Body of pancreas (tissue), 4 donors: ENCODE data around the gene BEST4. TPM values are rescaled to one million over a fixed set of nuclear protein-coding genes. Genes with fewer than 3 reads are reported as not detected.

ENCODE experiments used
- ATAC-seq: fragments of 150-250 bp; one replicate; pipeline ENCODE4 v1.9.1; 2016
- DNase-seq, 4 donors: peaks; one replicate each; pipeline ENCODE4 v3.0.0-alpha.2; 2019
- H3K27ac ChIP-seq, 4 donors: fragments of 200-600 bp; sonication (generic); 1 replicate in 3 of 4; 2 replicates in 1 of 4; pipeline versions ENCODE4 v1.5.1 to v1.6.1; 2016 to 2019; ENCODE audit warnings: mild to moderate bottlenecking in 1 of 4, mixed read lengths in 1 of 4, moderate library complexity in 1 of 4
- H3K27me3 ChIP-seq, 2 donors: fragments of 200-600 bp; sonication (generic); one replicate each; pipeline ENCODE4 v1.6.0; 2016; ENCODE audit warnings: mild to moderate bottlenecking in 1 of 2
- H3K36me3 ChIP-seq, 2 donors: fragments of 200-600 bp; sonication (generic); replicated peaks in 1 of 2; 2 replicates each; pipeline ENCODE4 v1.5.1; 2016; ENCODE audit warnings: low read depth in 2 of 2; ENCODE audit not compliant: insufficient read depth in 1 of 2
- H3K4me1 ChIP-seq: fragments of 200-600 bp; sonication (generic); one replicate; pipeline ENCODE4 v1.6.0; 2016
- H3K4me3 ChIP-seq, 2 donors: fragments of 200-600 bp; sonication (generic); 1 replicate in 1 of 2; 2 replicates in 1 of 2; pipeline ENCODE4 v1.5.1; 2016 to 2019
- H3K9me3 ChIP-seq, 3 donors: fragments of 200-600 bp; sonication (generic); 1 replicate in 2 of 3; 2 replicates in 1 of 3; pipeline ENCODE4 v1.5.1; 2016
- CTCF ChIP-seq, 7 experiments: fragments of 450-650 bp in 4 of 7; fragments of 200-600 bp in 3 of 7; sonication (generic) in 3 of 7; IDR thresholded peaks; one replicate each; pipeline ENCODE4 v1.5.1; 2016 to 2019; ENCODE audit warnings: antibody characterized with exemption in 7 of 7
- POLR2A ChIP-seq, 3 donors: fragments of 450-650 bp; IDR thresholded peaks; one replicate each; pipeline ENCODE4 v1.6.1; 2016; ENCODE audit warnings: antibody characterized with exemption in 3 of 3, mild to moderate bottlenecking in 2 of 3
- WGBS, 2 donors: methylation state at CpG; one replicate each; pipeline ENCODE4 v1.1.5; 2017; 5-methylcytosine and 5-hydroxymethylcytosine counted together
- intact Hi-C: fragments of 100-400 bp; cut with DNase I; formaldehyde crosslinking; loops from one replicate; pipeline ENCODE4 v1.15.1; 2023
- total RNA-seq, 2 donors: library from RNA; depleted of rRNA; stranded (reverse); fragments of >200 nt; gene quantifications; one replicate each; pipeline ENCODE4 v1.1.0, GENCODE V29; 2016

Gene BEST4
- total RNA-seq, 2 donors from 2014 or later = 0.26 TPM; not detected in 1

- intact Hi-C loops = no loop called here
- Histone ChIP-seq H3K27ac (peak within 1 kb of the TSS; percentile 91 to 99 (median 98)), H3K36me3 (no peaks in the 10 kb centered on the region), H3K9me3 (no peaks in the 10 kb centered on the region), H3K27me3 (no peaks in the 10 kb centered on the region), H3K4me3 (no peak within 1 kb of the TSS), H3K4me1 (peaks cover 64% of the 10 kb centered on the region)
- peak; percentile 7 for ATAC-seq
- 38 to 56% methylated on average over 19 to 23 of the region's 23 CpGs for WGBS, 2 donors
- peak; percentile 67 to 82 (median 70) for DNase-seq
- TF ChIP-seq CTCF (IDR thresholded peaks at IDR 0.05) (no peak), POLR2A (IDR thresholded peaks at IDR 0.05) (no peak)
These were observed 20.3 kb upstream of the BEST4 start, which contains the start of gene BTBD19 for GRCh38 chr1:44808063-44808937. Gene BTBD19, plus strand, starts transcription at chr1:44808523. Its CDS starts 298 bp downstream, at chr1:44808821.

- Histone ChIP-seq H3K27ac (peak overlapping the region; percentile 91 to 99 (median 98)), H3K4me1 (peaks cover 64% of the 10 kb centered on the region), H3K4me3 (no peak overlapping the region), H3K27me3 (no peaks in the 10 kb centered on the region), H3K36me3 (no peaks in the 10 kb centered on the region), H3K9me3 (no peaks in the 10 kb centered on the region)
- ATAC-seq (peak; percentile 91), DNase-seq (peak; percentile 95 to 98 (median 97))
- TF ChIP-seq POLR2A (IDR thresholded peaks at IDR 0.05) (peak in 2 of 3 donors; percentile 57 to 63), CTCF (IDR thresholded peaks at IDR 0.05) (no peak)
- intact Hi-C loops = no loop called here
- 0 to 7% methylated on average over 5 to 16 of the region's 16 CpGs for WGBS, 2 donors
These were observed 19.5 kb upstream of the BEST4 start for GRCh38 chr1:44807364-44808062.

GRCh38 chr1:44806704-44807363 is 18.9 kb upstream of the BEST4 start, which contains the start of gene DYNLT4:
Gene DYNLT4, minus strand, starts transcription at chr1:44807351. Its CDS starts 683 bp downstream, at chr1:44806668.
- intact Hi-C loops = no loop called here
- no peak within 1 kb of the TSS for H3K4me3 ChIP-seq
- peak; percentile 0 for ATAC-seq

More at GRCh38 chr1:44806704-44807363, 18.9 kb upstream of the BEST4 start, which contains the start of gene DYNLT4:
- peaks cover 70% of the 10 kb centered on the region for H3K4me1 ChIP-seq
- peak in 2 of 4 donors; percentile 20 to 40 for DNase-seq
- H3K27me3 ChIP-seq = no peaks in the 10 kb centered on the region
- no peaks in the 10 kb centered on the region for H3K9me3 ChIP-seq
- no peaks in the 10 kb centered on the region for H3K36me3 ChIP-seq
- H3K27ac ChIP-seq = peak within 1 kb of the TSS; percentile 91 to 99 (median 98)
- WGBS, 2 donors = 25 to 37% methylated on average over 4 to 7 of the region's 7 CpGs
- TF ChIP-seq CTCF (IDR thresholded peaks at IDR 0.05) = no peak
- TF ChIP-seq POLR2A (IDR thresholded peaks at IDR 0.05) = peak; percentile 93 to 99 (median 97)
